C4-2B (cell line): ENCODE measurements around the gene CETN3.
A peak's percentile ranks its signal among the peaks of the same experiment; 100 is the strongest.

Experiments used
- H3K27ac ChIP-seq: fragments of 450-650 bp; 2 replicates; pipeline ENCODE4 v1.5.1; 2017
- ZFX ChIP-seq: fragments of 450-650 bp; IDR thresholded peaks from 2 replicates; pipeline ENCODE4 v1.6.1; 2017
- TF ChIP-seq, protein P1 (sequence below): fragments of 450-650 bp; conservative IDR thresholded peaks from 2 replicates; pipeline ENCODE4 v1.5.1; 2017; ENCODE audit warnings: mild to moderate bottlenecking

Gene CETN3

DNA sequence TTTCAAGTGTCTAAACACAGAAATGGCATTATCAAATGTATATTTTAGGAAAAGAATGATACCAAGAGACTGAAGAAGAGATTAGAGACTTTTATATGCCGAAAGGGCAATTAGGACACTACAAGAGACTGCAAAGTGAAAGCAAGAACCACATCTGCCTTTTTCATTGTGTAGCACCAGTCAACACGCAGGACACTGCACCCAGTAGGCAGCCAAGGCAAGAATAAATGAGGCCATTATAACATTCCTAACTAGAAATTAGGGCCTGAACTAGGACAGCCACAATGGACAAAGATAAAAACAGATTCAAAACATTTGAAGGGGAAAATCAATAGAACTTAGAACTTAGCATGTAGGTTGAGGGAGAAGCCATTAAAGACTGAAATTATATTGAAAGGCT lies 10.8 kb downstream of the CETN3 start:
- no peak overlapping the region for H3K27ac ChIP-seq
- no peak for TF ChIP-seq ZFX
- TF ChIP-seq, protein P1, sequence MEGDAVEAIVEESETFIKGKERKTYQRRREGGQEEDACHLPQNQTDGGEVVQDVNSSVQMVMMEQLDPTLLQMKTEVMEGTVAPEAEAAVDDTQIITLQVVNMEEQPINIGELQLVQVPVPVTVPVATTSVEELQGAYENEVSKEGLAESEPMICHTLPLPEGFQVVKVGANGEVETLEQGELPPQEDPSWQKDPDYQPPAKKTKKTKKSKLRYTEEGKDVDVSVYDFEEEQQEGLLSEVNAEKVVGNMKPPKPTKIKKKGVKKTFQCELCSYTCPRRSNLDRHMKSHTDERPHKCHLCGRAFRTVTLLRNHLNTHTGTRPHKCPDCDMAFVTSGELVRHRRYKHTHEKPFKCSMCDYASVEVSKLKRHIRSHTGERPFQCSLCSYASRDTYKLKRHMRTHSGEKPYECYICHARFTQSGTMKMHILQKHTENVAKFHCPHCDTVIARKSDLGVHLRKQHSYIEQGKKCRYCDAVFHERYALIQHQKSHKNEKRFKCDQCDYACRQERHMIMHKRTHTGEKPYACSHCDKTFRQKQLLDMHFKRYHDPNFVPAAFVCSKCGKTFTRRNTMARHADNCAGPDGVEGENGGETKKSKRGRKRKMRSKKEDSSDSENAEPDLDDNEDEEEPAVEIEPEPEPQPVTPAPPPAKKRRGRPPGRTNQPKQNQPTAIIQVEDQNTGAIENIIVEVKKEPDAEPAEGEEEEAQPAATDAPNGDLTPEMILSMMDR: no peak

DNA sequence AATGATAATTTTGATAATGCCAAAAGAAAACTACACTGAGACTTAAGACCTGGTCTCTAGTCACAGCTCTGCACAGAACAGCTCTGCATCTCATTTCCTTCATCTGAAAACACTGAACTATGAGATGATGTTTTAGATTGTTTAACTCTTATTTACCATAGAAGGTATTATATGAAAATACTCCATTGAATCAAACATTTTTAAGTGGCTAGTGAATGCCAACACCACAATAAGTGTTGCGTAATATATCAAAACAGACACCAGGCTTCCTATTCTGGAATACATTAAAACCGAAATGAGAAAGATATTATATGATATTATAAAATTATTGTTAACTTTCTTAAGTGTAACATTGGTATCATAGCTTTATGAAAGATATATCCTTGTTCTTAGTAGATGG lies 14.6 kb downstream of the CETN3 start:
- H3K27ac ChIP-seq: no peak overlapping the region
- TF ChIP-seq, protein P1: no peak
- no peak for TF ChIP-seq ZFX

GRCh38 chr5:90390928-90391327 lies 18.6 kb downstream of the CETN3 start:
- no peak overlapping the region for H3K27ac ChIP-seq
- TF ChIP-seq, protein P1: no peak
- no peak for TF ChIP-seq ZFX

GRCh38 chr5:90390326-90390725 lies 19.2 kb downstream of the CETN3 start:
- H3K27ac ChIP-seq: no peak overlapping the region
- TF ChIP-seq ZFX: no peak
- TF ChIP-seq, protein P1: no peak

DNA sequence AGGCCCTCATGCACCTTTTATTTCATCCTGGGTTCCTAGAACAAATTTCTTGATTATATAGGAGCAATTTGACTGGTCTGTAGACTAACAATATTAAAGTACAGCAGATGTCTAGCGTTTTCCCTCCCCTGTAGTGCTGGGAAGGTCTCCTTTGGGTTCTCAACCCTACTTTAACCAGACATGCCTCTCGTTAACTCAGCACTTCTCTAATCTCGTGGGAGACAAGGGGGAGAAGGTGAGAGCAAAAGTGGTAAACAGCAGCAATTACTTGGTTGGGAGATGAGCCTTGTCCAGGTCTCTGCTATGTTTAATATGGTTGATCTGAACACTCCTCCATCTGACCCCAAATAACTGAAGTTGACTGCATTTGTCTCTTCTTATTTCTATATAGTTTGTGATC lies 22.0 kb downstream of the CETN3 start:
- no peak overlapping the region for H3K27ac ChIP-seq
- TF ChIP-seq ZFX: no peak
- TF ChIP-seq, protein P1: no peak

DNA sequence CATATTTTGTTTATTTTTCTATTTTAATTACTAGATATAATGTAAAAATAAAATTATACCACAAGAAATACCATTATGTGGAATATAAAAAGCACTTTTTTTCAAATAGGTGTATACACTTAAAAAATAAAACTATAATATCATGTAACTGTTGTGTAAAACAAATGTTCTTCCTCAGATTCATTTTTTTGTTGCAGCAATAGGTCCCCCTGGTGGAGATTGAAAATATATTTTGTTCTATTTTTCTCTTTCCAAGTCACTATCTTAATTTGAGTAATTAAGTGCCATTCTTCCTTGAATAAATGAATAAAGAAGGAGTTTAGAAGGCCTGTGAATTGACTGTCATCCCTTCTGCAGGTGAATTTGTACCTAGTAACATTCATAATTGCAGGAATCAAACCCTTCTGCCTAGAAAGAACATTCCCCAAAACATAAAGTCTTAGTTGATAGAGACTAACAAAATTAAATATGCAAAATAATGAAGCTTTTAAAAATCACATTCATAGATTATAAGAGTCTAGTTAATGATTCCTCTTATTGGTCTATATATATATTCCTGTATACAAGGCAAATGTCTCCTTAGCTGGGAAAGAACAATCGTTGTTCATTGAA lies 23.4 kb downstream of the CETN3 start:
- no peak for TF ChIP-seq ZFX
- TF ChIP-seq, protein P1: peak; percentile 74
- no peak overlapping the region for H3K27ac ChIP-seq

DNA sequence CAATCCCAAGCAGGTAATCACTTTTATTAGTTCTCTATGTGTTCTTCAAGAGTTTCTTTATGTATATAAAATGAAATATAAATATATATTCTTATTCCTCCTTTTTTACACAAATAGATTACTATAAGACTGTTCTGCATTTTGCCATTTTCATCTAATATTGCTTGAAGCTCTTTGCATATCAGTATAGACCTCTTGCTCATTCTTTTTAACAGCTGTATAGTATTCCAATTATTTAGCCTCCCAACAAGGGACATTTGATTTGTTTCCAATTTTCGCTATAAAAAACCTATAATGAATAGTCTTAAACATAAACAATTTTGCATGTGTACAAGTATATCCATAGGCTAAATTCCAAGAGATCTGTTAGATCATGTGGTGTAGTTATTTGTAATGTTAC lies 25.2 kb downstream of the CETN3 start:
- TF ChIP-seq, protein P1: no peak
- H3K27ac ChIP-seq: no peak overlapping the region
